Stimulated activated CD8-positive, alpha-beta memory T cell treated with anti-CD3 and anti-CD28 coated beads, Interleukin-12 subunit alpha, Interleukin-12 subunit beta, amount 100 ng/mL, for 24 hours (primary cell): ENCODE measurements around the gene APOBEC3F.
"Not testable (repeated sequence)": the region's sequence is repeated elsewhere in the genome, so short reads cannot be mapped to it uniquely, and the experiment has no call there.

Source experiments
- DNase-seq: peaks from one replicate; pipeline ENCODE4 v3.0.0-alpha.2; 2020; ENCODE audit errors: extremely low read depth

The APOBEC3F gene

GRCh38 chr22:39073981-39074380, 33.3 kb downstream of the APOBEC3F start:
- DNase-seq = no peak

GRCh38 chr22:39076155-39077025, 35.7 kb downstream of the APOBEC3F start:
- not testable (repeated sequence) for DNase-seq

GRCh38 chr22:39077026-39077840, 36.6 kb downstream of the APOBEC3F start, which contains the start of gene APOBEC3G:
APOBEC3G (plus strand) TSS chr22:39077275; CDS start chr22:39077362, 87 bp downstream.
- peak; percentile 22 for DNase-seq

DNA sequence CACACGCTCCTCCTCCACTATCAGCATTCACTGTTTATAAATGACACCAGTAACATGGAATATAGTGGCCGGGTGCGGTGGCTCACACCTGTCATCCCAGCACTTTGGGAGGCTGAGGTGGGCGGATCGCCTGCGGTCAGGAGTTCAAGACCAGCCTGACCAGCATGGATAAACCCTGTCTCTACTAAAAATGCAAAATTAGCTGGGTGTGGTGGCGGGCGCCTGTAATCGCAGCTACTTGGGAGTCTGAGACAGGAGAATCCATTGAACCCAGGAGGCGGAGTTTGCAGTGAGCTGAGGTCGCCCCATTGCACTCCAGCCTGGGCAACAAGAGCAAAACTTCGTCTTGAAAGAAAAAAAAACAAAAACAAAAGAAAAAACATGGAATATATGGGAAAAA, 37.2 kb downstream of the APOBEC3F start:
- DNase-seq = not testable (repeated sequence)

DNA sequence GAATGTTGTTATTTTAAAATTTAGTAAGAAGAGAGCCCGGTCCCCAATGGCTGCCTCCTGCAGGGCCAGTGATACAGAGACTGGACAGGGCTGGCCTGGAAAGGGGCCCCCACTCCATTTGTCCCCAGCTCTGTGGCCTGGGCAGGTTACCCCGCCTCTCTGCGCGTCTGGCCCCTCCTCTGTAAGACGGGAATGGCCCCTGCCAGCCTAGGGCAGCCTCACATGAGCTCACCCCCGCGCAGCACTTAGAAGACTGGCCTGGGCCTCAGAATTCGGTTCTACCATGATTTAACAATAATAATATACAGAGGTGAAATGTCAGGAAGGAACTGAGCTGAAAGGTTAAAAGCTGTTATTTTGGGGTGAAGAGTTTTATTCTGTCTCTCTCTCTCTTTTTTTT, 37.7 kb downstream of the APOBEC3F start:
- DNase-seq = no peak

DNA sequence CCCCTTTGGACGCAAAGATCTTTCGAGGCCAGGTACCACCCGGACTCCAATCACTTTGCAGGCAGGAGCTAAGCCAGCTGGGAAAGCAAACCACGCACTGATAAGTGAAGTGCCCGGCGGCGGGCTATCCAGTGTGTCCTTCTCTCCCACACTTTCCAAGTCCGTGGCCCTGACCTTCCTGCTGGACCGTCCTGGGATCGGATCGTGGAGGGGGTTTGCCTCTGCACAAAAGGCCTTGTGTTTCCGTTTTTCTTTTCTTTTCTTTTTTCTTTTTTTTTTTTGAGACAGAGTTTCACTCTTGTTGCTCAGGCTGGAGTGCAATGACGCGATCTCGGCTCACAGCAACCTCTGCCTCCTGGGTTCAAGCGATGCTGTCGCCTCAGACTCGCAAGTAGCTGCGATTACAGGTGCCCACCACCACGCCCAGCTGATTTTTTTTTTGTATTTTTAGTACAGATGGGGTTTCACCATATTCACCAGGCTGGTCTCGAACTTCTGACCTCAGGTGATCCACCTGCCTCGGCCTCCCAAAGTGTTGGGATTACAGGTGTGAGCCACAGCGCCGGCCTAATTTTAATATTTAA, 38.5 kb downstream of the APOBEC3F start:
- not testable (repeated sequence) for DNase-seq

DNA sequence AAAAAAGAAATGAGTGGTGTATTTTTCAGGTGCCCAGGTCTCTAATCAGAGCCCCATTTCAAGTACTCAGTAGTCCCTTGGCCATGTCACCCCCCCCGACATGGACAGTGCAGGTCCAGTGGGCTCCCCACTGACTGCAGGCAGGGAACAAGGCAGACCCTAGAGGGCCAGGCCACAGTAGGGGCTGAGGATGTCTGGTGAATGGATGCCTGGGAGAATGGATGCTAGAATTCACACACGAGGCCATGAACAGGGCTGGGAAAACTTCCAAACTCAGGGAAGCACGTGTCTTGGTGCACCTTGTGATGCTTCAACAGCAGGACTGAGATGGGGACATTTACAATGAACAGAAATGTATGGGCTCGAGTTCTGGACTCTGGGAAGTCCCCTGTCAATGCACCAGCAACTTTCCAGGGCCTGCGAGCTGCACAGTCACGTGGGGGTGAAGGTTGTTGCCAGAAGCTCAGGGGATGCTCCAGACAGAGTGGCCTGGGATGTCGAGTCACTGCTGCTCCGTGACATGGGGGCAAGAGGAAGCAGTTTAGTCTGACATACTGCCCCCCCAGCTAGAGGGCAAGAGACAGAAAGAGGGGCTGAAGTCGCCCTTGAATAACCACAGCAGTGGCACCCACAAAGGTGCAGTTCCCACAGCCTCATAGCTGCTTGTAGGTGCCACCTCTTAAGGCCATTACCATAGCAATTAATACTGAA, 39.5 kb downstream of the APOBEC3F start:
- no peak for DNase-seq

- DNase-seq = no peak
Observed at GRCh38 chr22:39081016-39081415, 40.4 kb downstream of the APOBEC3F start.

GRCh38 chr22:39081598-39081997, 40.9 kb downstream of the APOBEC3F start:
- no peak for DNase-seq

GRCh38 chr22:39083212-39084165, 42.8 kb downstream of the APOBEC3F start:
- no peak for DNase-seq

DNA sequence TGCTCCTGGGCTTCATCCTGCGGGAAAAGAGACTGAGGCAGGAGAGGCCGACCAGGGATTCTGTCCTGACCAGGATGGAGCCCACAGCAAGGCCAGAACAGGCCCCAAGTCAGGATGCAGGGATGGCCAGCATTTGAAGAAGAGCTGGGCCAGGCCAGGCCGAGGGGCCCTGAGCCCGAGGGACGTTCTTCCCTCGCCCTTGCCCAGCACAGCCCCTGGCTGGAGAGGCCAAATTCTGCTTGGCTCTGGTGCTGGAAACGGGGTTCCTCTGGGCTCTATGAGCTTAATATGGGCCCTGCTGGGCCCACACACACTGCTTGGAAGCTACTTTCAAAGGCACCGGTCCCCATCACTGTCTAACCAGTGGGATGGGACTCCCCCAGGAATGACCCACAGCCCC, 44.0 kb downstream of the APOBEC3F start:
- DNase-seq = no peak

- DNase-seq = no peak
Observed at GRCh38 chr22:39087098-39087497, 46.4 kb downstream of the APOBEC3F start.

DNA sequence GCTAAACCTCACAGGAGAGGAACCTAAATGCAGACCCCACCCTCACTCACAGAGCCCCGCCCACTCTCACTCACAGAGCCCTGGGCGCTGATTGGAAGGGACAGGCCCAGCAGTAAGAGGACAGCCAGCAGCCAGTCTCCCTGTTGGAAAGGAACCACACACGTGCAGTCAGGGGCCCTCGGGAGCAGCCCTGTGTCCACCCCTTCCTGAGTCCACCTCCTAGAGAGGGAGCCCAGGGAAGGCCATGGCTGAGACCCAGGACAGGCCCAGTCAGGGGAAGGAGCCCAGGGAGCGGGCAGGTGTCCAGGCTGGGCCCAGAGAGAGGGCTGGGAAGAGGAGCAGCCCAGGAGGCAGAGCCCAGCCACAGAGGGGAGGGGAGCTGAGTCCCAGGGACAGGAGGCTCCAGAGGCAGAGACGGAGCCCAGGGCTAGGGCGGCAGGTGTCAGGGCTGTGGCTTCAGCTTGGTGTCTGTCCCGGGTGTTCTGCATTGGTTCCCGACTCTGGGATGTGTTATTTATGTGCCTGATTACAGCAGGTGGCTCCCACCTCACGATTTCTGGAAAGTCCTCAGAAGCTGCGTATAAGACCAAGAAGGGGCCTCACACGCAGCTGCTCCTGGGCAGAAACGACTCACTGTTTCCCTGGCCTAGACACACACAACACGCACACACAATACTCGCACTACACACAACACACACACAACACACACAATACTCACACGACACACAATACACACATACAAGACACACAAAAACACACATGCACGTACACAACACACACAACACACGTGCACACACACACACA, 47.4 kb downstream of the APOBEC3F start:
- DNase-seq = no peak

DNA sequence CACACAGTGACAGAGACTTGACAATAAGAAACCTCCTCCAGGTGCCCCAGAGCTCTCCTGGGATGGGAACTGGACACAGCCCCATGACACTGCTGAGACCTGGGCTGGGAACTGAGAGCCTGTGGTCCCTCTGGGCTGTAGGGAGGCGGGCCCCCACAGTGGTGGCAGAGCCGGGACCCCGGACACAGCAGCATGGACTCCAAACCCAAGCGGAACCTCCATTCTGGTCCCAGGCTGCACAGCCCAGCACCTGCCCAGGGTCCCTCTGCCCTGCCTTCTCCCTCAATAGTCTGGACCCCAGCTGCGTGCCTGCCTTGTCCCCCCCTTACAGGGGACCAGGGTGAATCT, 48.0 kb downstream of the APOBEC3F start:
- no peak for DNase-seq

DNA sequence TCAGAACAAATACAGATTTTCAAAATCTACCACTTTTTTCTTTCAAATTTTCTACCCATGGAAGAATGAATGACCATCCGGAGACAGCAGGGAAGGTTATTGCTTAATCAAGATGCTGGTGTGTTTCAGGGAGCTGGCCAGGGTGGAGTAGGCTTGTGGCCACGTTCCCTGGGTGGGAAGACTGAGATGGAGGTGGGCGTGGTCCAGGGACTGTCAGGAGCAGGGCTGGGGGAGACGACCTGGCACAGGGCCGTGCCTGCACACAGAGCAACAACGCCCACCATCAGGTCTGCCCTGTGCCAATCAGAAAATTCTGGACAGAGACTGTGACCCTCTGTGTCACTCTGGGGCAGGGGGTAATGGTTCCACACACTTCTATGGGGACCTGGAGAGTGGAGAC, 49.3 kb downstream of the APOBEC3F start:
- no peak for DNase-seq

- DNase-seq = peak; percentile 61
Observed at GRCh38 chr22:39090426-39091064, 49.9 kb downstream of the APOBEC3F start.

DNA sequence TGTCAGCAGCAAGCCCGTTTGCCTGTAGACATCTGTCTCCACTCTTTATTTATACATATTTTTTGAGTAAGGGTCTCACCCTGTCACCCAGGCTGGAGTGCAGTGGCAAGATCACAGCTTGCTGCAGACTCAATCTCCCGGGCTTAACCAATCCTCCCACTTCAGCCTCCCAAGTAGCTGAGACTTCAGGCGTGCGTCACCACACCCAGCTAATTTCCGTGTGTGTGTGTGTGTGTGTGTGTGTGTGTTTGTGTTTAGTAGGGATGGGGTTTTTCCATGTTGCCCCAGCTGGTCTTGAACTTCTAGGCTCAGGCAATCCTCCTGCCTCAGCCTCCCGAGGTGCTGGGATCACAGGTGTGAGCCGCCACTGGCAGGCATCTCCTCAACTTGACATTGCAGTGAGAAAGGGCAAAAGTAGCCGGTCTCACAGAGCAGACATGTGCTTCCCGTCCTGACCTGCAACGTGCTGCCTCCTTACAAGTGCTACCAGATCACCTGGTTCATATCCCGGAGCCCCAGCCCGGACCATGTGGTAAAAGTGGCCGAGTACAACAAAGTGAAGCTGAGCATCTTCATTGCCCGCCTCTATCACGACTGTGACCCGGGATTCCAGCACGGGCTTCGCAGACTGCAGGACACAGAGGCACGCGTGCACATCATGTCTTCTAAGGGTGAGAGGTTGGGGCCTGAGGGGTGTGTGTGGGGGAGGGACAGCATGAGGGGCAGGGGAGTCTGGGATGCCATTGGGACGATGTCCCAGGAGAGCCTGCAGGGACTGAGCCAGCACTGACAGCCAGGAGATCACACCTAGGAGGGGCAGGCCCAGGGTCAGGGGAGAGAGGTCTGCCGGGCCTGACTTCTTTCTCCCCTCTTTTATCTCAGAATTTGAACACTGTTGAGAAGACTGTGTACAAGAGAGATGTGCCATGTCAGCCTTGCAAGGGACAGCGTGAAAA, 50.7 kb downstream of the APOBEC3F start:
- DNase-seq = no peak
